A673 (cell line): ENCODE data around the gene STC2.

ENCODE experiments used
- EZH2 ChIP-seq: fragments of 200-600 bp; sonication (generic); IDR thresholded peaks from 2 replicates; pipeline ENCODE4 v1.6.1; 2017; ENCODE audit warnings: borderline replicate concordance, low read depth, mild to moderate bottlenecking, mixed read lengths, antibody characterized with exemption, low read length; ENCODE audit not compliant: poor library complexity, severe bottlenecking
- TF ChIP-seq, protein P1 (sequence below): fragments of 300-800, 200-600 bp; sonication (generic); conservative IDR thresholded peaks from 2 replicates; pipeline ENCODE4 v1.5.1; 2017; ENCODE audit warnings: low read depth, mild to moderate bottlenecking, antibody characterized with exemption, low read length, moderate library complexity, mixed read lengths

DNA sequence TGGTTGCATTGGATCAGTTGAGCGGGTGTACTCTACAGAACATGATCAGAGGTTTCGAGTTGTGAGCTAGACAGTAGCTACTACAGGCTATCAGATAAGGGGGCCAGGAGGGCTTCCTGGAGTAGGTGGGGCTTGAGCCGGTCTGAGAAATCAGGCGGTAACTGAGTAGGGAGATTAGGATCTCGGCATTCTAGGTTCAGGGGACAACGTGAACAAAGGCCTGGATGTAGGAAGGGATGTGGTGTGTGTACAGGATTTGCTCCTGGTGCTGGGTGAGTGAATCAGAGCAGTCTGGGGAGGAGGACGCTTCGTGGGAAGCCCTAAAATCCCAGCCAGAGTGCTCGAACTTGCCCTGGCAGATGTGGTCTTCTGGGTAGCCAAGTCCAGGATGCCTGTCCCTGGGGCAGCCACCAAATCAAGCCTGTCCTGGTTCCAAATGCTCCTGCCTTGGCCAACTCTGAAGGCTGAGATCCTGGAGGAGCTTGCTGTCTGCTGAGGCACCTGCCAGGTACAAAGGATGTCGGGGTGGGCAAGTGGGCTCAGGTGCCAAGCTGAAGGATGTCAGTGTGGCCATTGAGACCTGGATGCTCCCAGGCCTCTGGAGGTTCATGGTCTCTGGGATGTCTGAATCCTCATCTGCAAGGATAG, 33.4 kb downstream of the STC2 start:
- TF ChIP-seq EZH2 = no peak
- TF ChIP-seq, protein P1, sequence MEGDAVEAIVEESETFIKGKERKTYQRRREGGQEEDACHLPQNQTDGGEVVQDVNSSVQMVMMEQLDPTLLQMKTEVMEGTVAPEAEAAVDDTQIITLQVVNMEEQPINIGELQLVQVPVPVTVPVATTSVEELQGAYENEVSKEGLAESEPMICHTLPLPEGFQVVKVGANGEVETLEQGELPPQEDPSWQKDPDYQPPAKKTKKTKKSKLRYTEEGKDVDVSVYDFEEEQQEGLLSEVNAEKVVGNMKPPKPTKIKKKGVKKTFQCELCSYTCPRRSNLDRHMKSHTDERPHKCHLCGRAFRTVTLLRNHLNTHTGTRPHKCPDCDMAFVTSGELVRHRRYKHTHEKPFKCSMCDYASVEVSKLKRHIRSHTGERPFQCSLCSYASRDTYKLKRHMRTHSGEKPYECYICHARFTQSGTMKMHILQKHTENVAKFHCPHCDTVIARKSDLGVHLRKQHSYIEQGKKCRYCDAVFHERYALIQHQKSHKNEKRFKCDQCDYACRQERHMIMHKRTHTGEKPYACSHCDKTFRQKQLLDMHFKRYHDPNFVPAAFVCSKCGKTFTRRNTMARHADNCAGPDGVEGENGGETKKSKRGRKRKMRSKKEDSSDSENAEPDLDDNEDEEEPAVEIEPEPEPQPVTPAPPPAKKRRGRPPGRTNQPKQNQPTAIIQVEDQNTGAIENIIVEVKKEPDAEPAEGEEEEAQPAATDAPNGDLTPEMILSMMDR = no peak
